CD4-positive, CD25-positive, alpha-beta regulatory T cell (primary cell): ENCODE results near the gene HOMER2. TPM values are rescaled to one million over a fixed set of nuclear protein-coding genes. Genes with fewer than 3 reads are reported as not detected.

ENCODE experiments used
- ATAC-seq, 2 donors: fragments of 150-1000 bp; cut with Tn5 transposase; one replicate each; pipeline ENCODE4 v1.10.0; 2021; ENCODE audit warnings: low read depth in 2 of 2, moderate number of reproducible peaks in 2 of 2, moderate library complexity in 1 of 2
- DNase-seq, 3 donors: peaks; one replicate each; pipeline versions ENCODE4 v3.0.0 to v3.0.0-alpha.2; 2012 to 2022; ENCODE audit warnings: mixed read lengths in 1 of 3
- H3K27ac ChIP-seq: one replicate; pipeline ENCODE4 v1.7.0; 2013; ENCODE audit warnings: mild to moderate bottlenecking, low read length; ENCODE audit not compliant: insufficient read depth, poor library complexity, severe bottlenecking
- H3K27me3 ChIP-seq: one replicate; pipeline ENCODE4 v1.7.0; 2013; ENCODE audit warnings: low read length; ENCODE audit not compliant: control insufficient read depth, insufficient read depth
- H3K36me3 ChIP-seq: one replicate; pipeline ENCODE4 v1.7.0; 2013; ENCODE audit warnings: mild to moderate bottlenecking, low read length, moderate library complexity; ENCODE audit not compliant: control insufficient read depth, insufficient read depth
- H3K4me1 ChIP-seq: 2 replicates; pipeline ENCODE4 v1.7.0; 2013; ENCODE audit warnings: mild to moderate bottlenecking, low read length; ENCODE audit not compliant: insufficient read depth, control insufficient read depth, poor library complexity, severe bottlenecking
- H3K4me3 ChIP-seq: one replicate; pipeline ENCODE4 v1.7.0; 2013; ENCODE audit warnings: low read depth, mild to moderate bottlenecking, low read length, moderate library complexity
- H3K9me3 ChIP-seq, 2 experiments: 1 replicate in 1 of 2; 2 replicates in 1 of 2; pipeline ENCODE4 v1.7.0; 2013; ENCODE audit warnings: low read length in 2 of 2, mild to moderate bottlenecking in 1 of 2, moderate library complexity in 1 of 2; ENCODE audit not compliant: control insufficient read depth in 2 of 2
- H3K27ac Mint-ChIP-seq, 3 donors: one replicate each; pipeline ENCODE4 v1.8.0; 2020 to 2022; ENCODE audit warnings: mild to moderate bottlenecking in 3 of 3, mixed read lengths in 3 of 3, moderate library complexity in 2 of 3
- H3K27me3 Mint-ChIP-seq: one replicate; pipeline ENCODE4 v1.8.0; 2022; ENCODE audit warnings: mild to moderate bottlenecking, mixed read lengths
- H3K36me3 Mint-ChIP-seq: one replicate; pipeline ENCODE4 v1.8.0; 2020; ENCODE audit warnings: mixed read lengths
- H3K4me1 Mint-ChIP-seq, 4 donors: one replicate each; pipeline ENCODE4 v1.8.0; 2020 to 2022; ENCODE audit warnings: mixed read lengths in 4 of 4, mild to moderate bottlenecking in 1 of 4
- H3K4me3 Mint-ChIP-seq, 4 donors: one replicate each; pipeline ENCODE4 v1.8.0; 2020 to 2022; ENCODE audit warnings: mild to moderate bottlenecking in 4 of 4, mixed read lengths in 4 of 4, moderate library complexity in 3 of 4
- H3K9me3 Mint-ChIP-seq, 7 donors: one replicate each; pipeline ENCODE4 v1.8.0; 2020 to 2022; ENCODE audit warnings: mixed read lengths in 7 of 7, mild to moderate bottlenecking in 3 of 7, moderate library complexity in 2 of 7
- polyA plus RNA-seq, 4 donors: library from polyadenylated mRNA; unstranded; fragments of 300-500 nt; fragmentation: Illumina TruSeq; gene quantifications; one replicate each; pipeline ENCODE4 v1.2.3, GENCODE V29; 2021
- total RNA-seq: library from RNA; stranded (reverse); gene quantifications from one replicate; pipeline ENCODE4 v1.2.3, GENCODE V29; 2022

The HOMER2 gene
- total and polyA plus RNA-seq, 5 donors from 2014 or later: 2.6 to 9.4 (median 3.4) TPM

- Mint-ChIP-seq H3K36me3 (no peaks in the 10 kb centered on the region), H3K9me3 (peaks cover 0 to 1% (median 0%) of the 10 kb centered on the region in 7 donors), H3K4me3 (no peak overlapping the region), H3K27me3 (no peaks in the 10 kb centered on the region), H3K4me1 (peaks cover 0 to 11% (median under 1%) of the 10 kb centered on the region in 4 donors), H3K27ac (no peak overlapping the region)
- H3K4me1 ChIP-seq: no peaks in the 10 kb centered on the region
- H3K27me3 ChIP-seq: no peaks in the 10 kb centered on the region
- H3K27ac ChIP-seq: no peak overlapping the region
- DNase-seq (no peak), ATAC-seq (no peak)
- H3K36me3 ChIP-seq: no peaks in the 10 kb centered on the region
- H3K9me3 ChIP-seq: no peaks in the 10 kb centered on the region
- H3K4me3 ChIP-seq: no peak overlapping the region
Observed at GRCh38 chr15:82854554-82854953, 98.0 kb downstream of the HOMER2 start.

- H3K36me3 ChIP-seq: no peaks in the 10 kb centered on the region
- Mint-ChIP-seq H3K27me3 (no peaks in the 10 kb centered on the region), H3K4me3 (no peak overlapping the region), H3K27ac (peak overlapping the region in 1 of 3 donors; percentile 61), H3K36me3 (no peaks in the 10 kb centered on the region), H3K4me1 (peaks cover 0 to 11% (median 3%) of the 10 kb centered on the region in 4 donors), H3K9me3 (no peaks in the 10 kb centered on the region)
- no peak overlapping the region for H3K27ac ChIP-seq
- no peaks in the 10 kb centered on the region for H3K9me3 ChIP-seq
- DNase-seq (no peak), ATAC-seq (no peak)
- no peaks in the 10 kb centered on the region for H3K27me3 ChIP-seq
- no peak overlapping the region for H3K4me3 ChIP-seq
- H3K4me1 ChIP-seq: no peaks in the 10 kb centered on the region
Observed at GRCh38 chr15:82852941-82853561, 99.5 kb downstream of the HOMER2 start.

GRCh38 chr15:82851981-82852511, 100.5 kb downstream of the HOMER2 start:
- Histone ChIP-seq H3K27ac (no peak overlapping the region), H3K9me3 (no peaks in the 10 kb centered on the region), H3K27me3 (no peaks in the 10 kb centered on the region), H3K4me3 (no peak overlapping the region), H3K36me3 (no peaks in the 10 kb centered on the region), H3K4me1 (no peaks in the 10 kb centered on the region)
- H3K9me3 Mint-ChIP-seq: no peaks in the 10 kb centered on the region
- no peaks in the 10 kb centered on the region for H3K27me3 Mint-ChIP-seq
- H3K4me1 Mint-ChIP-seq: peaks cover 0 to 11% (median 3%) of the 10 kb centered on the region in 4 donors
- DNase-seq (no peak), ATAC-seq (no peak)
- no peak overlapping the region for H3K4me3 Mint-ChIP-seq
- H3K36me3 Mint-ChIP-seq: no peaks in the 10 kb centered on the region
- H3K27ac Mint-ChIP-seq: no peak overlapping the region

DNA sequence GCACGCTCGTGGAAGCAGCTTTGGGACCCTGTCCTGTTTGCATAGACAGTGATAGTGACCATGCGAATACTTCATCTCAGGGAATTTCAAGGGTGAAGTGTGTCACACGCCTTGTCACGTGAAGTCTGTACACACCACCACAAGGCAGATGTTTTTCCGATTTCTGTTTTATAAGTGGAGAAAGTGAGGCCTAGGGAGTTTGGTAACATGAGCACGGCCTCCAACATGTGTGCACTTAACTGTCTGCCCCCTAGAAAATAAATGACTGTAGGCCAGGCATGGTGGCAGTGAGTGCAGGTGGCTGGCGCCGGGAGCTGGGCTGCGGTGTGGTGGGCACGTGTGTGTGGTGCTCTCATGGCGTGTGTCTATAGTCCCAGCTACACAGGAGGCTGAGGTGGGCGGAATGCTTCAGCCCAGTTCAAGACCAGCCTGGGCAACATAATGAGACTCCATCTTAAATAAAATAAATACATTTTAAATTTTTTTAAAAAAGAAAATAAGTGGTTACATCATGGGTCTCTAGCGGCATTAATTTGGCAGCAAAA, 101.1 kb downstream of the HOMER2 start:
- Histone ChIP-seq H3K27me3 (no peaks in the 10 kb centered on the region), H3K9me3 (no peaks in the 10 kb centered on the region), H3K4me3 (no peak overlapping the region), H3K36me3 (no peaks in the 10 kb centered on the region), H3K27ac (no peak overlapping the region), H3K4me1 (no peaks in the 10 kb centered on the region)
- H3K27me3 Mint-ChIP-seq: no peaks in the 10 kb centered on the region
- no peak overlapping the region for H3K4me3 Mint-ChIP-seq
- no peak overlapping the region for H3K27ac Mint-ChIP-seq
- peaks cover 0 to 11% (median 3%) of the 10 kb centered on the region in 4 donors for H3K4me1 Mint-ChIP-seq
- no peak for ATAC-seq
- no peaks in the 10 kb centered on the region for H3K36me3 Mint-ChIP-seq
- no peak for DNase-seq
- H3K9me3 Mint-ChIP-seq: no peaks in the 10 kb centered on the region

GRCh38 chr15:82850731-82851130, 101.8 kb downstream of the HOMER2 start:
- Mint-ChIP-seq H3K4me1 (peaks cover 0 to 7% (median 3%) of the 10 kb centered on the region in 4 donors), H3K4me3 (no peak overlapping the region), H3K27ac (peak overlapping the region in 1 of 3 donors; percentile 5), H3K36me3 (no peaks in the 10 kb centered on the region), H3K27me3 (no peaks in the 10 kb centered on the region), H3K9me3 (no peaks in the 10 kb centered on the region)
- H3K36me3 ChIP-seq: no peaks in the 10 kb centered on the region
- DNase-seq: no peak
- H3K4me1 ChIP-seq: no peaks in the 10 kb centered on the region
- no peak overlapping the region for H3K27ac ChIP-seq
- no peaks in the 10 kb centered on the region for H3K27me3 ChIP-seq
- no peaks in the 10 kb centered on the region for H3K9me3 ChIP-seq
- ATAC-seq: no peak
- no peak overlapping the region for H3K4me3 ChIP-seq

DNA sequence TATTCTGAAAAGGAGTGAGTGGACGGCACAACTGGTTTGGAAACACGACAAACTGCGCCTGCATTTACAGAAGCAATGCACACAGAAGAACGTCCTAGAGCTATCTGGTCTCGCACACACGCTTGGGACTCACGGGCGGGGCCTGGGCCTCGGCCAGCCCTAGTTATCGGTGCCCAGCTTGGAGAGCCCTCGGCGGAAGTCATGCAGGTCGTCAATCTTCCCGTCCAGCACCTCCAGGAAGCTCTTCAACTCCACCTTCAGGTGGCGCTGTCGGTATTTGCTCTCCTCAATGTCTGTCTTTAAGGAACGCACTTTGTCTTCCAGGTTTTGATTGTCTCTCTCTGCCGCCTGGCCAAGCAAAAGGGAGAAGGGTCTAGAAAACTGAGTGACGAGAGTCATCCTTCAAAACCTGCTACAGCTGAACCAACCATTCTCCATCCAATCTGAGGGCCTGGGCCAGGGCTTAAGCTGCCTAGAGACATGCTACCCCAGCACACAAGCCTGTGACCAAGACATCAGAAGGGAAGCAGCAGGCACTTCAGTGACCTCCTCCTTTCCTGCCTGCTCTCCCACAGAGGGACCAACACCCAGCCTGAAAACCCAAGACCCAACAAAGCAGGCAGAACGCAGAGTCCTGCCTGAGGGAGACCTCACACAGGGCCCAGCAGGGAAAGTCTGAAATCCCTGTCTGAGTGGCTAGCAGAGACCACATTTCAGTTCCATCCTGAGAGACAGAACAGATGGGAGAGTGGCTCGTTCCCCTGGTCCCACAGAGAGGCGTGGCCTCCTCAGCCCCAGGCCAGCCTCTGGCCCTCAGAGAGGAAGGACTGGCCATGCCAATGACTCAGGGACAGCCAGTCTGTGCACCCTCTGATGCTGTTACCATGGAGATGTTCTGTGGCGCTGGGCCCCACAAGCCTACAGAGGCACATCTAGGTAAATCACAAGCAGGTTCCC, 102.7 kb downstream of the HOMER2 start:
- ATAC-seq: peak in 1 of 2 donors; percentile 26
- Histone ChIP-seq H3K4me1 (no peaks in the 10 kb centered on the region), H3K9me3 (no peaks in the 10 kb centered on the region), H3K27ac (no peak overlapping the region), H3K27me3 (no peaks in the 10 kb centered on the region), H3K4me3 (no peak overlapping the region), H3K36me3 (no peaks in the 10 kb centered on the region)
- DNase-seq: peak in 1 of 3 donors; percentile 67
- H3K9me3 Mint-ChIP-seq: no peaks in the 10 kb centered on the region
- no peak overlapping the region for H3K27ac Mint-ChIP-seq
- H3K4me1 Mint-ChIP-seq: peaks cover 0 to 10% (median 4%) of the 10 kb centered on the region in 4 donors
- H3K4me3 Mint-ChIP-seq: no peak overlapping the region
- H3K27me3 Mint-ChIP-seq: no peaks in the 10 kb centered on the region
- no peaks in the 10 kb centered on the region for H3K36me3 Mint-ChIP-seq

- Histone ChIP-seq H3K9me3 (no peaks in the 10 kb centered on the region), H3K27ac (no peak overlapping the region), H3K36me3 (no peaks in the 10 kb centered on the region), H3K27me3 (peaks cover 1% of the 10 kb centered on the region), H3K4me3 (no peak overlapping the region), H3K4me1 (no peaks in the 10 kb centered on the region)
- Mint-ChIP-seq H3K27me3 (no peaks in the 10 kb centered on the region), H3K4me3 (no peak overlapping the region), H3K36me3 (no peaks in the 10 kb centered on the region), H3K9me3 (peaks cover 0 to 3% (median 0%) of the 10 kb centered on the region in 7 donors), H3K4me1 (peaks cover 0 to 11% (median 5%) of the 10 kb centered on the region in 4 donors), H3K27ac (no peak overlapping the region)
- ATAC-seq (no peak), DNase-seq (no peak)
Observed at GRCh38 chr15:82848241-82848993, 104.1 kb downstream of the HOMER2 start.
